IMR-90 (cell line): ENCODE results near the gene RASGEF1C. TPM values are rescaled to one million over a fixed set of nuclear protein-coding genes. Genes with fewer than 3 reads are reported as not detected.

Experiments
- ATAC-seq: fragments of 200-7000 bp; cut with Tn5 transposase; 2 replicates; pipeline ENCODE4 v1.9.1; 2020; ENCODE audit warnings: low read depth, mild to moderate bottlenecking, moderate library complexity
- BruUV-seq: library from RNA; stranded (reverse); fragments of 400-500 nt; replicated peaks from 2 replicates; lab custom pipeline; 2021; lab: Mats Ljungman, UMichigan
- CTCF ChIA-PET: fragments of 300-600 bp; formaldehyde crosslinking; extraction: SDS; loops from one replicate; lab custom pipeline; 2021; ENCODE audit warnings: antibody characterized with exemption; lab: Yijun Ruan, JAX
- POLR2A ChIA-PET: fragments of 300-600 bp; sonication (Branson Sonifier 250); formaldehyde crosslinking; loops from one replicate; lab custom pipeline; 2022; ENCODE audit warnings: antibody characterized with exemption; ENCODE audit not compliant: unreplicated experiment; lab: Charles Lee
- DNase-seq: peaks from one replicate; pipeline ENCODE4 v3.0.0; 2013
- H2AFZ ChIP-seq: replicated peaks from 2 replicates; pipeline ENCODE3; 2013; ENCODE audit warnings: low read length, mild to moderate bottlenecking; ENCODE audit not compliant: poor library complexity
- H2AK5ac ChIP-seq: 2 replicates; pipeline ENCODE4 v1.6.1; 2013; ENCODE audit warnings: low read depth, low read length, inconsistent platforms
- H2AK9ac ChIP-seq: replicated peaks from 2 replicates; pipeline ENCODE3; 2013; ENCODE audit warnings: mild to moderate bottlenecking, low read depth, low read length, moderate library complexity; ENCODE audit not compliant: poor library complexity
- H2BK120ac ChIP-seq: 2 replicates; pipeline ENCODE4 v1.6.1; 2013; ENCODE audit warnings: low read depth, low read length, inconsistent platforms
- H2BK15ac ChIP-seq: 3 replicates; pipeline ENCODE4 v1.6.1; 2013; ENCODE audit warnings: low read depth, low read length, inconsistent platforms
- H2BK20ac ChIP-seq: 2 replicates; pipeline ENCODE4 v1.6.1; 2013; ENCODE audit warnings: low read depth, mild to moderate bottlenecking, inconsistent platforms, low read length, moderate library complexity
- H2BK5ac ChIP-seq: 2 replicates; pipeline ENCODE4 v1.6.1; 2013; ENCODE audit warnings: mild to moderate bottlenecking, low read depth, low read length, inconsistent platforms; ENCODE audit not compliant: poor library complexity, severe bottlenecking
- H3K14ac ChIP-seq: replicated peaks from 2 replicates; pipeline ENCODE4 v1.6.1; 2013; ENCODE audit warnings: low read depth, low read length, inconsistent platforms
- H3K18ac ChIP-seq: 2 replicates; pipeline ENCODE4 v1.6.1; 2013; ENCODE audit warnings: low read depth, low read length, control low read depth
- H3K23ac ChIP-seq: 2 replicates; pipeline ENCODE4 v1.6.1; 2013; ENCODE audit warnings: low read depth, low read length, inconsistent platforms
- H3K27ac ChIP-seq: 2 replicates; pipeline ENCODE4 v1.5.1; 2013; ENCODE audit warnings: mild to moderate bottlenecking, control low read depth, low read length; ENCODE audit not compliant: insufficient read depth
- H3K27me3 ChIP-seq: 2 replicates; pipeline ENCODE4 v1.6.1; 2013; ENCODE audit warnings: low read length; ENCODE audit not compliant: control insufficient read depth, insufficient read depth
- H3K36me3 ChIP-seq: 2 replicates; pipeline ENCODE4 v1.6.1; 2013; ENCODE audit warnings: low read length, mixed read lengths; ENCODE audit not compliant: control insufficient read depth, insufficient read depth
- H3K4ac ChIP-seq: 2 replicates; pipeline ENCODE4 v1.6.1; 2013; ENCODE audit warnings: low read depth, low read length, inconsistent platforms
- H3K4me1 ChIP-seq: 2 replicates; pipeline ENCODE4 v1.6.1; 2013; ENCODE audit warnings: low read length, mixed read lengths; ENCODE audit not compliant: control insufficient read depth, insufficient read depth
- H3K4me2 ChIP-seq: 2 replicates; pipeline ENCODE4 v1.6.1; 2013; ENCODE audit warnings: low read depth, mild to moderate bottlenecking, control low read depth, low read length, moderate library complexity
- H3K4me3 ChIP-seq: 2 replicates; pipeline ENCODE4 v1.5.1; 2013; ENCODE audit warnings: low read depth, mild to moderate bottlenecking, control low read depth, low read length, moderate library complexity; ENCODE audit not compliant: insufficient read depth
- H3K56ac ChIP-seq: 2 replicates; pipeline ENCODE4 v1.6.1; 2013; ENCODE audit warnings: low read length, inconsistent platforms; ENCODE audit not compliant: insufficient read depth; ENCODE audit errors: extremely low read depth
- H3K79me1 ChIP-seq, 2 experiments: 2 replicates each; pipeline ENCODE4 v1.6.1; 2013; ENCODE audit warnings: low read length in 2 of 2, inconsistent platforms in 1 of 2, low read depth in 1 of 2
- H3K9ac ChIP-seq: 2 replicates; pipeline ENCODE4 v1.6.1; 2013; ENCODE audit warnings: low read depth, low read length, control low read depth
- H3K9me1 ChIP-seq: 2 replicates; pipeline ENCODE4 v1.6.1; 2013; ENCODE audit warnings: low read length, inconsistent platforms; ENCODE audit not compliant: insufficient read depth
- H3K9me3 ChIP-seq: 2 replicates; pipeline ENCODE4 v1.6.1; 2013; ENCODE audit warnings: low read length; ENCODE audit not compliant: control insufficient read depth, insufficient read depth
- H4K20me1 ChIP-seq: 2 replicates; pipeline ENCODE4 v1.6.1; 2013; ENCODE audit warnings: low read length, inconsistent platforms; ENCODE audit not compliant: insufficient read depth
- H4K5ac ChIP-seq: 2 replicates; pipeline ENCODE4 v1.6.1; 2013; ENCODE audit warnings: mild to moderate bottlenecking, low read depth, low read length, control low read depth
- H4K8ac ChIP-seq, 2 experiments: 2 replicates each; pipeline ENCODE4 v1.6.1; 2013; ENCODE audit warnings: low read depth in 2 of 2, low read length in 2 of 2, control low read depth in 1 of 2, inconsistent platforms in 1 of 2
- H4K91ac ChIP-seq: 2 replicates; pipeline ENCODE4 v1.6.1; 2013; ENCODE audit warnings: low read depth, low read length, inconsistent platforms; ENCODE audit not compliant: insufficient read depth
- MAFK ChIP-seq: IDR thresholded peaks from 2 replicates; pipeline ENCODE4 v1.6.1; 2012; ENCODE audit warnings: low read depth, low read length, improper control_type of control experiment
- MXI1 ChIP-seq: IDR thresholded peaks from 2 replicates; pipeline ENCODE4 v1.6.1; 2012; ENCODE audit warnings: low read depth, mild to moderate bottlenecking, low read length, moderate library complexity, borderline replicate concordance
- NFE2L2 ChIP-seq: fragments of 150-350 bp; IDR thresholded peaks from 2 replicates; pipeline ENCODE4 v1.6.1; 2016; ENCODE audit warnings: low read depth, mild to moderate bottlenecking, low read length
- RFX5 ChIP-seq: IDR thresholded peaks from 2 replicates; pipeline ENCODE4 v1.8.0; 2012; ENCODE audit warnings: low read depth, mild to moderate bottlenecking, low read length, moderate library complexity
- SMC3 ChIP-seq: fragments of 150-350 bp; IDR thresholded peaks from 2 replicates; pipeline ENCODE4 v1.6.1; 2016; ENCODE audit warnings: low read depth, mild to moderate bottlenecking, antibody characterized with exemption, low read length, moderate library complexity
- WGBS, 2 experiments: methylation state at CpG; one replicate each; pipeline versions ENCODE4 v1.1.5 to v1.1.7; 2013; ENCODE audit warnings: missing lambda C conversion rate in 2 of 2; ENCODE audit not compliant: insufficient read length in 1 of 2; ENCODE audit errors: extremely low coverage in 2 of 2; 5-methylcytosine and 5-hydroxymethylcytosine counted together
- dilution Hi-C: fragments of 300-500 bp; cut with HindIII; formaldehyde crosslinking; loops from one replicate; pipeline ENCODE4 v1.14.3; 2018; ENCODE audit warnings: low sequenced_read_pairs; ENCODE audit not compliant: unreplicated experiment
- in situ Hi-C: fragments of 300-500 bp; cut with MboI; formaldehyde crosslinking; loops from 3 replicates; pipeline ENCODE4 v1.14.3; 2019; ENCODE audit warnings: low sequenced_read_pairs, inconsistent platforms, mixed read lengths
- intact Hi-C: fragments of 100-400 bp; cut with micrococcal nuclease; formaldehyde crosslinking; loops from 2 replicates; pipeline ENCODE4 v1.10.0; 2022
- polyA plus RNA-seq, 3 experiments: library from polyadenylated mRNA; depleted of rRNA; stranded (reverse); fragments of >200 nt; gene quantifications; 2 replicates each; pipeline ENCODE4 v1.2.3, GENCODE V29; 2012; ENCODE audit warnings: low replicate concordance in 1 of 3
- total RNA-seq: library from RNA; depleted of rRNA; stranded (reverse); fragments of >200 nt; gene quantifications from 2 replicates; pipeline ENCODE4 v1.2.3, GENCODE V29; 2012

Gene RASGEF1C
- total and polyA plus RNA-seq, 2 of the 4 experiments (the other 2 are of a cell fraction), result not detected

DNA sequence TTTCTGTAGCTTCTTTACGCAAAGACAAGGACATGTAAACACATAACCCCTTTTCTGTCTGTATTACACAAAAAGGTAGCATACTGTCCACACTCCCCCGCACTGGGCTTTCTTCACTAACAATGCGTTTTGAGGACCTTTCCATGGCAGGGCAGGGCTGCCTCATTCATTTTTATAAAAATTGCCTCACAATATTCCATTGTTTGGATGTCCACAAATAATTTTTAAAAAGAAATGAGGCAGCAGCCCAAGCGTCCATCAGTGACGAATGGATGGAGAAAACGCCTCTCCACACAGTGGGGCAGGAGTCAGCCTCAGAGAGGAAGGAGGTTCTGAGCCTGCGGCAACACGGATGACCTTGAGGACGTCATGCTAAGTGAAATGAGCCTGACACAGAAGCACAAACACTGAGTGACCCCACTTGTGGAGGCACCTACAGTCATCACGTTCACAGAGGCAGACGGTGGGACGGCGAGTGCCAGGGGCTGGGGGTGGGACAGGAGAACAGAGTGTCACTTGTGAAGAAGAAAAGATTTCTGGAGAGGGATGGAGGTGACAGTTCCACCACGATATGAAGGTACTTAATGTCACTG lies 67.8 kb downstream of the RASGEF1C start:
- ATAC-seq, result no peak
- H4K91ac ChIP-seq, result no peak overlapping the region
- no peaks in the 10 kb centered on the region for H3K9me1 ChIP-seq
- H3K23ac ChIP-seq, result no peak overlapping the region
- dilution Hi-C loops, result no loop called here
- H3K4ac ChIP-seq, result no peak overlapping the region
- in situ Hi-C loops, result loop anchor here (25.0 kb wide), 1 partner anchor 321 kb away; no protein-coding TSS in a partner anchor
- no peak overlapping the region for H4K5ac ChIP-seq
- 52% methylated on average over 7 of the region's 14 CpGs; no CpG with 5 or more reads in 1 of the 2 experiments for WGBS, 2 experiments
- intact Hi-C loops, result no loop called here
- no peak overlapping the region for H2BK20ac ChIP-seq
- H3K14ac ChIP-seq, result no peak overlapping the region
- H3K4me1 ChIP-seq, result no peaks in the 10 kb centered on the region
- H3K18ac ChIP-seq, result no peak overlapping the region
- no peak overlapping the region for H3K9ac ChIP-seq
- H3K27me3 ChIP-seq, result peaks cover 24% of the 10 kb centered on the region; the same call in 1 of the 2 replicates
- H2AFZ ChIP-seq, result peak overlapping the region; percentile 23
- POLR2A ChIA-PET, result no interaction called here
- H3K56ac ChIP-seq, result no peak overlapping the region
- H2BK15ac ChIP-seq, result no peak overlapping the region
- no peak overlapping the region for H3K4me3 ChIP-seq
- H2BK120ac ChIP-seq, result no peak overlapping the region
- no peak overlapping the region for H2BK5ac ChIP-seq
- H3K9me3 ChIP-seq, result no peaks in the 10 kb centered on the region; the same call in 1 of the 2 replicates
- H3K4me2 ChIP-seq, result no peak overlapping the region
- DNase-seq, result no peak
- TF ChIP-seq SMC3 (no peak), MAFK (no peak), MXI1 (no peak), RFX5 (no peak), NFE2L2 (no peak)
- H4K20me1 ChIP-seq, result no peaks in the 10 kb centered on the region
- no peak overlapping the region for H4K8ac ChIP-seq
- H2AK5ac ChIP-seq, result no peak overlapping the region
- BruUV-seq, result no TSS peak
- CTCF ChIA-PET, result interaction anchor here (0.7 kb wide), 1 partner anchor 528 kb away, joined by 3 read pairs; no protein-coding TSS in a partner anchor
- no peak overlapping the region for H3K27ac ChIP-seq
- no peaks in the 10 kb centered on the region for H3K79me1 ChIP-seq
- no peaks in the 10 kb centered on the region for H3K36me3 ChIP-seq
- no peak overlapping the region for H2AK9ac ChIP-seq
